CD8-positive, alpha-beta memory T cell (primary cell): ENCODE measurements around the gene CNOT4. TPM values are rescaled to one million over a fixed set of nuclear protein-coding genes. Genes with fewer than 3 reads are reported as not detected.
A peak's percentile ranks its signal among the peaks of the same experiment; 100 is the strongest.

Experiments used
- CTCF ChIA-PET: fragments of 350-600 bp; sonication (Branson Sonifier 250); formaldehyde crosslinking; loops from one replicate; lab custom pipeline; 2021; ENCODE audit warnings: antibody characterized with exemption; lab: Charles Lee
- POLR2A ChIA-PET: fragments of 350-600 bp; sonication (Branson Sonifier 250); formaldehyde crosslinking; loops from one replicate; lab custom pipeline; 2021; ENCODE audit warnings: antibody characterized with exemption; lab: Charles Lee
- DNase-seq, 5 donors: peaks; one replicate each; pipeline versions ENCODE4 v3.0.0 to v3.0.0-alpha.2; 2020 to 2022; ENCODE audit warnings: mixed read lengths in 1 of 5
- H3K27ac ChIP-seq: one replicate; pipeline ENCODE4 v1.7.0; 2013; ENCODE audit warnings: low read depth, mild to moderate bottlenecking, low read length, moderate library complexity
- H3K27me3 ChIP-seq: 2 replicates; pipeline ENCODE4 v1.7.0; 2013; ENCODE audit warnings: low read length, mild to moderate bottlenecking; ENCODE audit not compliant: insufficient read depth, poor library complexity, severe bottlenecking
- H3K36me3 ChIP-seq: 2 replicates; pipeline ENCODE4 v1.7.0; 2013; ENCODE audit warnings: mild to moderate bottlenecking, low read length, moderate library complexity; ENCODE audit not compliant: insufficient read depth
- H3K4me1 ChIP-seq: 2 replicates; pipeline ENCODE4 v1.7.0; 2013; ENCODE audit warnings: mild to moderate bottlenecking, low read length, moderate library complexity; ENCODE audit not compliant: insufficient read depth
- H3K4me3 ChIP-seq: 2 replicates; pipeline ENCODE4 v1.7.0; 2013; ENCODE audit warnings: mild to moderate bottlenecking, low read length
- H3K9me3 ChIP-seq: 2 replicates; pipeline ENCODE4 v1.7.0; 2013; ENCODE audit warnings: mild to moderate bottlenecking, low read length
- H3K27ac Mint-ChIP-seq, 8 donors: one replicate each; pipeline ENCODE4 v1.8.0; 2020 to 2021; ENCODE audit warnings: mixed read lengths in 8 of 8, mild to moderate bottlenecking in 6 of 8, inconsistent platforms in 3 of 8, moderate library complexity in 3 of 8
- H3K27me3 Mint-ChIP-seq, 2 donors: one replicate each; pipeline ENCODE4 v1.8.0; 2020 to 2021; ENCODE audit warnings: mixed read lengths in 2 of 2, mild to moderate bottlenecking in 1 of 2, moderate library complexity in 1 of 2
- H3K36me3 Mint-ChIP-seq, 3 donors: one replicate each; pipeline ENCODE4 v1.8.0; 2020 to 2021; ENCODE audit warnings: mixed read lengths in 3 of 3, inconsistent platforms in 1 of 3, mild to moderate bottlenecking in 1 of 3
- H3K4me1 Mint-ChIP-seq, 3 donors: one replicate each; pipeline ENCODE4 v1.8.0; 2020 to 2021; ENCODE audit warnings: mixed read lengths in 3 of 3, inconsistent platforms in 1 of 3, mild to moderate bottlenecking in 1 of 3
- H3K4me3 Mint-ChIP-seq, 7 donors: one replicate each; pipeline ENCODE4 v1.8.0; 2020 to 2021; ENCODE audit warnings: mixed read lengths in 7 of 7, mild to moderate bottlenecking in 6 of 7, moderate library complexity in 4 of 7, inconsistent platforms in 2 of 7
- H3K9me3 Mint-ChIP-seq, 5 donors: one replicate each; pipeline ENCODE4 v1.8.0; 2020 to 2022; ENCODE audit warnings: mixed read lengths in 5 of 5, mild to moderate bottlenecking in 3 of 5, moderate library complexity in 2 of 5, inconsistent platforms in 1 of 5
- polyA plus RNA-seq: library from polyadenylated mRNA; unstranded; fragments of 300-500 nt; fragmentation: Illumina TruSeq; gene quantifications from one replicate; pipeline ENCODE4 v1.2.3, GENCODE V29; 2021
- total RNA-seq, 2 experiments: library from RNA; stranded (reverse); gene quantifications; one replicate each; pipeline ENCODE4 v1.2.3, GENCODE V29; 2021

CNOT4 gene
- total and polyA plus RNA-seq, 3 experiments from 2014 or later = 19.3 to 21.8 (median 21.5) TPM

GRCh38 chr7:135425036-135425435 is 84.9 kb downstream of the CNOT4 start:
- H3K4me1 ChIP-seq = no peaks in the 10 kb centered on the region
- H3K4me3 Mint-ChIP-seq = no peak overlapping the region
- H3K36me3 Mint-ChIP-seq = peaks cover 8 to 33% (median 23%) of the 10 kb centered on the region in 3 donors
- H3K9me3 ChIP-seq = no peaks in the 10 kb centered on the region
- POLR2A ChIA-PET = no interaction called here
- H3K27me3 Mint-ChIP-seq = no peaks in the 10 kb centered on the region
- H3K4me1 Mint-ChIP-seq = peaks cover 51 to 74% (median 74%) of the 10 kb centered on the region in 3 donors
- H3K27ac Mint-ChIP-seq = no peak overlapping the region
- H3K9me3 Mint-ChIP-seq = no peaks in the 10 kb centered on the region
- CTCF ChIA-PET = no interaction called here
- H3K27ac ChIP-seq = no peak overlapping the region
- H3K27me3 ChIP-seq = no peaks in the 10 kb centered on the region
- no peak for DNase-seq
- H3K36me3 ChIP-seq = no peaks in the 10 kb centered on the region
- H3K4me3 ChIP-seq = no peak overlapping the region

GRCh38 chr7:135420786-135421185 is 89.1 kb downstream of the CNOT4 start:
- Mint-ChIP-seq H3K36me3 (peaks cover 13 to 52% (median 13%) of the 10 kb centered on the region in 3 donors), H3K27me3 (no peaks in the 10 kb centered on the region), H3K4me1 (peaks cover 25 to 45% (median 43%) of the 10 kb centered on the region in 3 donors), H3K27ac (no peak overlapping the region), H3K9me3 (no peaks in the 10 kb centered on the region), H3K4me3 (no peak overlapping the region)
- DNase-seq = no peak
- POLR2A ChIA-PET = no interaction called here
- Histone ChIP-seq H3K27me3 (no peaks in the 10 kb centered on the region), H3K36me3 (no peaks in the 10 kb centered on the region), H3K4me1 (no peaks in the 10 kb centered on the region), H3K27ac (no peak overlapping the region), H3K9me3 (no peaks in the 10 kb centered on the region), H3K4me3 (no peak overlapping the region)
- CTCF ChIA-PET = no interaction called here

- no peaks in the 10 kb centered on the region for H3K9me3 Mint-ChIP-seq
- Histone ChIP-seq H3K36me3 (peaks cover 11% of the 10 kb centered on the region), H3K9me3 (no peaks in the 10 kb centered on the region), H3K4me1 (no peaks in the 10 kb centered on the region), H3K27me3 (no peaks in the 10 kb centered on the region), H3K4me3 (no peak overlapping the region), H3K27ac (no peak overlapping the region)
- H3K27me3 Mint-ChIP-seq = no peaks in the 10 kb centered on the region
- H3K4me1 Mint-ChIP-seq = peaks cover 6 to 36% (median 21%) of the 10 kb centered on the region in 3 donors
- H3K36me3 Mint-ChIP-seq = peaks cover 10 to 57% (median 14%) of the 10 kb centered on the region in 3 donors
- DNase-seq = no peak
- H3K4me3 Mint-ChIP-seq = no peak overlapping the region
- ChIA-PET POLR2A (no interaction called here), CTCF (no interaction called here)
- no peak overlapping the region for H3K27ac Mint-ChIP-seq
Measured at GRCh38 chr7:135416431-135416830, 93.5 kb downstream of the CNOT4 start.

- no peak overlapping the region for H3K27ac ChIP-seq
- no peaks in the 10 kb centered on the region for H3K27me3 ChIP-seq
- H3K4me1 ChIP-seq = no peaks in the 10 kb centered on the region
- Mint-ChIP-seq H3K27me3 (no peaks in the 10 kb centered on the region), H3K4me1 (peaks cover 5 to 33% (median 13%) of the 10 kb centered on the region in 3 donors), H3K4me3 (no peak overlapping the region), H3K9me3 (no peaks in the 10 kb centered on the region), H3K36me3 (peaks cover 4 to 56% (median 7%) of the 10 kb centered on the region in 3 donors), H3K27ac (no peak overlapping the region)
- DNase-seq = peak in 1 of 5 donors; percentile 8
- ChIA-PET CTCF (no interaction called here), POLR2A (no interaction called here)
- no peaks in the 10 kb centered on the region for H3K9me3 ChIP-seq
- H3K4me3 ChIP-seq = no peak overlapping the region
- peaks cover 11% of the 10 kb centered on the region for H3K36me3 ChIP-seq
Measured at GRCh38 chr7:135414850-135415439, 95.0 kb downstream of the CNOT4 start.

- CTCF ChIA-PET = no interaction called here
- Histone ChIP-seq H3K36me3 (peaks cover 11% of the 10 kb centered on the region), H3K27ac (no peak overlapping the region), H3K4me1 (no peaks in the 10 kb centered on the region), H3K9me3 (no peaks in the 10 kb centered on the region), H3K4me3 (no peak overlapping the region), H3K27me3 (no peaks in the 10 kb centered on the region)
- no peak for DNase-seq
- H3K36me3 Mint-ChIP-seq = peaks cover 4 to 57% (median 8%) of the 10 kb centered on the region in 3 donors
- peak overlapping the region in 1 of 8 donors; percentile 75 for H3K27ac Mint-ChIP-seq
- H3K4me3 Mint-ChIP-seq = no peak overlapping the region
- POLR2A ChIA-PET = no interaction called here
- H3K4me1 Mint-ChIP-seq = peaks cover 5 to 37% (median 17%) of the 10 kb centered on the region in 3 donors
- no peaks in the 10 kb centered on the region for H3K27me3 Mint-ChIP-seq
- H3K9me3 Mint-ChIP-seq = no peaks in the 10 kb centered on the region
Measured at GRCh38 chr7:135414208-135414607, 95.7 kb downstream of the CNOT4 start.

GRCh38 chr7:135411098-135411497 is 98.8 kb downstream of the CNOT4 start:
- Histone ChIP-seq H3K9me3 (no peaks in the 10 kb centered on the region), H3K4me3 (no peak overlapping the region), H3K36me3 (peaks cover 11% of the 10 kb centered on the region), H3K27ac (no peak overlapping the region), H3K4me1 (no peaks in the 10 kb centered on the region), H3K27me3 (no peaks in the 10 kb centered on the region)
- H3K27ac Mint-ChIP-seq = no peak overlapping the region
- H3K27me3 Mint-ChIP-seq = no peaks in the 10 kb centered on the region
- H3K36me3 Mint-ChIP-seq = peaks cover 0 to 53% (median 21%) of the 10 kb centered on the region in 3 donors
- no peaks in the 10 kb centered on the region for H3K9me3 Mint-ChIP-seq
- POLR2A ChIA-PET = no interaction called here
- peaks cover 11 to 61% (median 19%) of the 10 kb centered on the region in 3 donors for H3K4me1 Mint-ChIP-seq
- no peak for DNase-seq
- H3K4me3 Mint-ChIP-seq = no peak overlapping the region
- CTCF ChIA-PET = no interaction called here

GRCh38 chr7:135410543-135410942 is 99.4 kb downstream of the CNOT4 start:
- Mint-ChIP-seq H3K9me3 (no peaks in the 10 kb centered on the region), H3K27me3 (no peaks in the 10 kb centered on the region), H3K36me3 (peaks cover 0 to 57% (median 22%) of the 10 kb centered on the region in 3 donors), H3K27ac (no peak overlapping the region), H3K4me1 (peaks cover 11 to 57% (median 19%) of the 10 kb centered on the region in 3 donors), H3K4me3 (no peak overlapping the region)
- DNase-seq = no peak
- H3K36me3 ChIP-seq = peaks cover 11% of the 10 kb centered on the region
- H3K27ac ChIP-seq = no peak overlapping the region
- POLR2A ChIA-PET = no interaction called here
- CTCF ChIA-PET = no interaction called here
- no peaks in the 10 kb centered on the region for H3K9me3 ChIP-seq
- H3K27me3 ChIP-seq = no peaks in the 10 kb centered on the region
- no peaks in the 10 kb centered on the region for H3K4me1 ChIP-seq
- no peak overlapping the region for H3K4me3 ChIP-seq

- no peaks in the 10 kb centered on the region for H3K9me3 ChIP-seq
- peaks cover 11% of the 10 kb centered on the region for H3K36me3 ChIP-seq
- POLR2A ChIA-PET = no interaction called here
- no peak overlapping the region for H3K27ac Mint-ChIP-seq
- CTCF ChIA-PET = no interaction called here
- H3K4me1 ChIP-seq = no peaks in the 10 kb centered on the region
- peaks cover 11 to 55% (median 19%) of the 10 kb centered on the region in 3 donors for H3K4me1 Mint-ChIP-seq
- no peak overlapping the region for H3K4me3 ChIP-seq
- H3K9me3 Mint-ChIP-seq = no peaks in the 10 kb centered on the region
- H3K27me3 Mint-ChIP-seq = no peaks in the 10 kb centered on the region
- H3K36me3 Mint-ChIP-seq = peaks cover 0 to 59% (median 22%) of the 10 kb centered on the region in 3 donors
- H3K4me3 Mint-ChIP-seq = no peak overlapping the region
- H3K27me3 ChIP-seq = no peaks in the 10 kb centered on the region
- DNase-seq = no peak
- H3K27ac ChIP-seq = no peak overlapping the region
Measured at GRCh38 chr7:135409845-135410542, 99.9 kb downstream of the CNOT4 start.
